ENCODE data around the gene TMPRSS6. TPM values are rescaled to one million over a fixed set of nuclear protein-coding genes. Genes with fewer than 3 reads are reported as not detected.

TMPRSS6 gene
- total RNA-seq, 2 donors from 2014 or later: not detected

GRCh38 chr22:37155971-37156370 lies 46.5 kb upstream of the TMPRSS6 start:
- DNase-seq (ENCODE audit: low spot score) (no peak), ATAC-seq (ENCODE audit: insufficient number of reproducible peaks, low FRiP score, low read depth) (no peak)
- H3K27me3 ChIP-seq (replicated peaks; ENCODE audit: insufficient read depth): no peaks in the 10 kb centered on the region
- H3K27ac ChIP-seq: no peak overlapping the region
- H3K9me3 ChIP-seq: no peaks in the 10 kb centered on the region
- no peaks in the 10 kb centered on the region for H3K4me1 ChIP-seq (ENCODE audit: control insufficient read depth in 1 of 2, low read depth in 2 of 2)
- H3K36me3 ChIP-seq: no peaks in the 10 kb centered on the region
- no peak overlapping the region for H3K4me3 ChIP-seq
- TF ChIP-seq CTCF (IDR thresholded peaks at IDR 0.05): no peak

GRCh38 chr22:37154925-37155712 lies 45.6 kb upstream of the TMPRSS6 start:
- Histone ChIP-seq H3K36me3 (no peaks in the 10 kb centered on the region), H3K9me3 (no peaks in the 10 kb centered on the region), H3K4me3 (no peak overlapping the region), H3K4me1 (ENCODE audit: control insufficient read depth in 1 of 2, low read depth in 2 of 2) (no peaks in the 10 kb centered on the region), H3K27ac (no peak overlapping the region), H3K27me3 (replicated peaks; ENCODE audit: insufficient read depth) (no peaks in the 10 kb centered on the region)
- DNase-seq (ENCODE audit: low spot score) (no peak), ATAC-seq (ENCODE audit: insufficient number of reproducible peaks, low FRiP score, low read depth) (no peak)
- TF ChIP-seq CTCF (IDR thresholded peaks at IDR 0.05): no peak

- no peaks in the 10 kb centered on the region for H3K27me3 ChIP-seq (replicated peaks; ENCODE audit: insufficient read depth)
- TF ChIP-seq CTCF (IDR thresholded peaks at IDR 0.05): no peak
- no peak overlapping the region for H3K27ac ChIP-seq
- H3K4me3 ChIP-seq: no peak overlapping the region
- DNase-seq (ENCODE audit: low spot score) (no peak), ATAC-seq (ENCODE audit: insufficient number of reproducible peaks, low FRiP score, low read depth) (no peak)
- no peaks in the 10 kb centered on the region for H3K36me3 ChIP-seq
- H3K9me3 ChIP-seq: no peaks in the 10 kb centered on the region
- no peaks in the 10 kb centered on the region for H3K4me1 ChIP-seq (ENCODE audit: control insufficient read depth in 1 of 2, low read depth in 2 of 2)
These were observed 44.4 kb upstream of the TMPRSS6 start for GRCh38 chr22:37153901-37154300.

- no peak overlapping the region for H3K4me3 ChIP-seq
- DNase-seq (ENCODE audit: low spot score): no peak
- no peaks in the 10 kb centered on the region for H3K27me3 ChIP-seq (replicated peaks; ENCODE audit: insufficient read depth)
- H3K4me1 ChIP-seq (ENCODE audit: control insufficient read depth in 1 of 2, low read depth in 2 of 2): no peaks in the 10 kb centered on the region
- ATAC-seq (ENCODE audit: insufficient number of reproducible peaks, low FRiP score, low read depth): no peak
- no peak overlapping the region for H3K27ac ChIP-seq
- H3K36me3 ChIP-seq: no peaks in the 10 kb centered on the region
- H3K9me3 ChIP-seq: no peaks in the 10 kb centered on the region
- TF ChIP-seq CTCF (IDR thresholded peaks at IDR 0.05): no peak
These were observed 41.9 kb upstream of the TMPRSS6 start for GRCh38 chr22:37151401-37151800.

GRCh38 chr22:37150701-37151100 lies 41.2 kb upstream of the TMPRSS6 start:
- Histone ChIP-seq H3K9me3 (no peaks in the 10 kb centered on the region), H3K36me3 (no peaks in the 10 kb centered on the region), H3K4me3 (no peak overlapping the region), H3K27ac (no peak overlapping the region), H3K4me1 (ENCODE audit: control insufficient read depth in 1 of 2, low read depth in 2 of 2) (no peaks in the 10 kb centered on the region), H3K27me3 (replicated peaks; ENCODE audit: insufficient read depth) (no peaks in the 10 kb centered on the region)
- DNase-seq (ENCODE audit: low spot score) (no peak), ATAC-seq (ENCODE audit: insufficient number of reproducible peaks, low FRiP score, low read depth) (no peak)
- no peak for TF ChIP-seq CTCF (IDR thresholded peaks at IDR 0.05)
